Suprapubic skin (tissue), 4 donors: ENCODE measurements around the gene ZNF385D. TPM values are rescaled to one million over a fixed set of nuclear protein-coding genes. Genes with fewer than 3 reads are reported as not detected.

Experiments
- DNase-seq, 2 donors: peaks; one replicate each; pipeline ENCODE4 v3.0.0-alpha.2; 2019; ENCODE audit warnings: low spot score in 2 of 2
- H3K27ac ChIP-seq: fragments of 200-600 bp; sonication (generic); one replicate; pipeline ENCODE4 v1.5.1; 2019
- H3K27me3 ChIP-seq: fragments of 200-600 bp; sonication (generic); one replicate; pipeline ENCODE4 v1.5.1; 2019
- H3K36me3 ChIP-seq: fragments of 200-600 bp; sonication (generic); one replicate; pipeline ENCODE4 v1.5.1; 2019
- H3K4me1 ChIP-seq: fragments of 200-600 bp; sonication (generic); one replicate; pipeline ENCODE4 v1.5.1; 2019
- H3K4me3 ChIP-seq: fragments of 200-600 bp; sonication (generic); one replicate; pipeline ENCODE4 v1.5.1; 2019; ENCODE audit warnings: mild to moderate bottlenecking
- H3K9me3 ChIP-seq: fragments of 200-600 bp; sonication (generic); one replicate; pipeline ENCODE4 v1.5.1; 2019
- EP300 ChIP-seq: sonication (generic); formaldehyde crosslinking; IDR thresholded peaks from one replicate; pipeline ENCODE4 v1.6.1; 2017; ENCODE audit warnings: antibody characterized with exemption
- POLR2A ChIP-seq, 2 donors: fragments of 450-650 bp; IDR thresholded peaks; one replicate each; pipeline ENCODE4 v1.6.1; 2017; ENCODE audit warnings: antibody characterized with exemption in 2 of 2, mild to moderate bottlenecking in 2 of 2, moderate library complexity in 2 of 2
- POLR2AphosphoS5 ChIP-seq, 3 donors: sonication (generic); formaldehyde crosslinking; IDR thresholded peaks; one replicate each; pipeline ENCODE4 v1.6.1; 2017; ENCODE audit warnings: antibody characterized with exemption in 3 of 3
- WGBS: methylation state at CpG from one replicate; pipeline ENCODE4 v1.1.5; 2018; 5-methylcytosine and 5-hydroxymethylcytosine counted together
- total RNA-seq, 4 donors: library from RNA; depleted of rRNA; stranded (reverse); fragments of >200 nt; gene quantifications; one replicate each; pipeline ENCODE4 v1.1.0, GENCODE V29; 2016
- TF ChIP-seq, protein P1 (sequence below), 2 donors: fragments of 200-600 bp in 1 of 2; fragments of 450-650 bp in 1 of 2; sonication (generic) in 1 of 2; IDR thresholded peaks; one replicate each; pipeline ENCODE4 v1.5.1; 2016 to 2019; ENCODE audit warnings: antibody characterized with exemption in 2 of 2, mild to moderate bottlenecking in 1 of 2, moderate library complexity in 1 of 2

Gene ZNF385D
- total RNA-seq, 4 donors from 2014 or later = 0.86 to 3.7 (median 1.6) TPM

DNA sequence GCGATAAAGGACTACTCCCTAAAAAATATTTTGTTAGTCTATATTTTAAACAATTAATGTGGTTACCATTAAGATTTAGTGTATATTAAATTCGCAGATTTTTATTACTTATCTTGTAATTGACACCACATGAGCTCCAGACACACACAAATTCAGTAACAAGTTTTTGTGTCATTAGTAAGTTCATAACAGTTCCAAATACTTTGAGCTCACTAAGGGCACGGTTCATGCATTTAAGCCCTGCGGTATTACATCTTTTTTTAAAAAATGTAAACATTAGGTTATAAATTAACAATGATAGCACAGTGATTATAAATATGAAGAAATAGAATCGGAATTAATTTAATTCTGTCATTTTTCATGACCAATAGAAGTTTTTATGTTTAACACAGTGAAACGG is 317.3 kb downstream of the ZNF385D start:
- Histone ChIP-seq H3K4me3 (no peak overlapping the region), H3K36me3 (no peaks in the 10 kb centered on the region), H3K9me3 (no peaks in the 10 kb centered on the region), H3K27ac (no peak overlapping the region), H3K4me1 (no peaks in the 10 kb centered on the region), H3K27me3 (no peaks in the 10 kb centered on the region)
- TF ChIP-seq, protein P1, sequence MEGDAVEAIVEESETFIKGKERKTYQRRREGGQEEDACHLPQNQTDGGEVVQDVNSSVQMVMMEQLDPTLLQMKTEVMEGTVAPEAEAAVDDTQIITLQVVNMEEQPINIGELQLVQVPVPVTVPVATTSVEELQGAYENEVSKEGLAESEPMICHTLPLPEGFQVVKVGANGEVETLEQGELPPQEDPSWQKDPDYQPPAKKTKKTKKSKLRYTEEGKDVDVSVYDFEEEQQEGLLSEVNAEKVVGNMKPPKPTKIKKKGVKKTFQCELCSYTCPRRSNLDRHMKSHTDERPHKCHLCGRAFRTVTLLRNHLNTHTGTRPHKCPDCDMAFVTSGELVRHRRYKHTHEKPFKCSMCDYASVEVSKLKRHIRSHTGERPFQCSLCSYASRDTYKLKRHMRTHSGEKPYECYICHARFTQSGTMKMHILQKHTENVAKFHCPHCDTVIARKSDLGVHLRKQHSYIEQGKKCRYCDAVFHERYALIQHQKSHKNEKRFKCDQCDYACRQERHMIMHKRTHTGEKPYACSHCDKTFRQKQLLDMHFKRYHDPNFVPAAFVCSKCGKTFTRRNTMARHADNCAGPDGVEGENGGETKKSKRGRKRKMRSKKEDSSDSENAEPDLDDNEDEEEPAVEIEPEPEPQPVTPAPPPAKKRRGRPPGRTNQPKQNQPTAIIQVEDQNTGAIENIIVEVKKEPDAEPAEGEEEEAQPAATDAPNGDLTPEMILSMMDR (IDR thresholded peaks at IDR 0.05) = no peak
- no peak for TF ChIP-seq POLR2A (IDR thresholded peaks at IDR 0.05)
- TF ChIP-seq EP300 = no peak
- TF ChIP-seq POLR2AphosphoS5 (IDR thresholded peaks at IDR 0.05) = no peak
- 71% methylated on average over 6 of the region's 6 CpGs for WGBS
- no peak for DNase-seq

DNA sequence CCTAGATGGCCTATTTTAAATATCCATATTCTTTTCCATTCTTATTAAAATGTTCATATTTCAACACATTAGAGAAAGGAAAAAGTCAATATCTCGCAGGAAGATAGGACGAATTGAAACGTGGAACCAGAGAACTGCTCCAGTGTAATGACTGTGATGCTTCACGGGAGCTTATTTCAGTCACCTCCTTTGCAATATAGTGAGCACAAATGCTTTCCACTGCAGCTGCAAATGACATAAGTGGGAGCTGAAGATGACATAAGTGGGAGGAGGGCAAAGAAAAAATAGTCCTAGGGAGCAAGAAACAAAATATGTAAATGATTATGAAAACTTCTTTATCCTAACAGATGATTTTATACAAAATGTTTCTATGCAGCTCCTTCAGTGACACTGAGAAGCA is 324.1 kb downstream of the ZNF385D start:
- TF ChIP-seq POLR2AphosphoS5 (IDR thresholded peaks at IDR 0.05) (no peak), POLR2A (IDR thresholded peaks at IDR 0.05) (no peak), EP300 (no peak)
- TF ChIP-seq, protein P1 (IDR thresholded peaks at IDR 0.05) = no peak
- DNase-seq = no peak
- Histone ChIP-seq H3K27ac (no peak overlapping the region), H3K4me1 (no peaks in the 10 kb centered on the region), H3K4me3 (no peak overlapping the region), H3K27me3 (no peaks in the 10 kb centered on the region), H3K9me3 (no peaks in the 10 kb centered on the region), H3K36me3 (no peaks in the 10 kb centered on the region)
- 72% methylated on average over 4 of the region's 4 CpGs for WGBS

DNA sequence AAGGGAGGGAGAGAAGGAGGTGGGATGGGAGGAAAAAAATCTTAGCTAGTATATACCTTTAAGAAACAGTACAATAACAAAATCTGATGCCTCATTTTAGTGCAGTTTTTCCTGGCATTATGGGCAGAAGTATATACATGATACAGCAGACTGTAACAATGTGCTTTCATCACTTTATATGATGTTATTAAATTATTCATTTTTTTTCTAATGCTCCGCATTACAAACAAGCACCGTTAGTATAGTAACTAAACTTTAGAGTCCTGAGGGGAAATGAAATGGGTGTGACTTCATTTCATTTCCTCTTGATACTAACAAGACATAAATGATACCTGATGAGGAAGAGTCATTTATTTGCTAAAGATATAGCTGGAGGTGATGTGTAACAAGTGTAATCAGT is 325.3 kb downstream of the ZNF385D start:
- TF ChIP-seq, protein P1 (IDR thresholded peaks at IDR 0.05) = no peak
- TF ChIP-seq EP300 (no peak), POLR2A (IDR thresholded peaks at IDR 0.05) (no peak), POLR2AphosphoS5 (IDR thresholded peaks at IDR 0.05) (no peak)
- 51% methylated on average over 2 of the region's 2 CpGs for WGBS
- DNase-seq = no peak

DNA sequence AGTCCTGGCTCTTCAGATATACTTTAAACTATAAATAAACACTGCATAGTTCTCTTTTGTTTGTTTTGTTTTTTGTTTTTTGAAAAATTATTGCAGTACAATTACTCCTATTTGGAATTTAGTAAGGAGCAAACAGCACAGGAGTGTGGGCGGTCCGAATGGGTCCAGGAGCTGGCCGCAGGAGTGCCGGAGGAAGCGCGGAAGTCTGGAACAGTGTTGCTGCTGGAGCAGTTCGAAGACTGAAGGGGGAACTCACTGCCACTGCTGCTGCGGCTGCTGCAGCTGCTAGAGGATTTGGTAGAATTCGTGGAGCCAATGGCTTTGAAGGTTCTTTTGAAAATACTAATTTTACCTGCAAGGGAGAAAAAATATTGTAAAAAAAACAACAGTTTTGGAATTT is 329.9 kb downstream of the ZNF385D start:
- no peaks in the 10 kb centered on the region for H3K27me3 ChIP-seq
- H3K4me3 ChIP-seq = no peak overlapping the region
- H3K27ac ChIP-seq = no peak overlapping the region
- TF ChIP-seq POLR2A (IDR thresholded peaks at IDR 0.05) (no peak), EP300 (no peak), POLR2AphosphoS5 (IDR thresholded peaks at IDR 0.05) (no peak)
- TF ChIP-seq, protein P1 (IDR thresholded peaks at IDR 0.05) = no peak
- no peaks in the 10 kb centered on the region for H3K4me1 ChIP-seq
- DNase-seq = no peak
- no peaks in the 10 kb centered on the region for H3K36me3 ChIP-seq
- 65% methylated on average over 9 of the region's 9 CpGs for WGBS
- no peaks in the 10 kb centered on the region for H3K9me3 ChIP-seq

More for the DNA sequence above, 325.3 kb downstream of the ZNF385D start:
- Histone ChIP-seq H3K4me1 (no peaks in the 10 kb centered on the region), H3K4me3 (no peak overlapping the region), H3K27me3 (no peaks in the 10 kb centered on the region), H3K9me3 (no peaks in the 10 kb centered on the region), H3K36me3 (no peaks in the 10 kb centered on the region), H3K27ac (no peak overlapping the region)

DNA sequence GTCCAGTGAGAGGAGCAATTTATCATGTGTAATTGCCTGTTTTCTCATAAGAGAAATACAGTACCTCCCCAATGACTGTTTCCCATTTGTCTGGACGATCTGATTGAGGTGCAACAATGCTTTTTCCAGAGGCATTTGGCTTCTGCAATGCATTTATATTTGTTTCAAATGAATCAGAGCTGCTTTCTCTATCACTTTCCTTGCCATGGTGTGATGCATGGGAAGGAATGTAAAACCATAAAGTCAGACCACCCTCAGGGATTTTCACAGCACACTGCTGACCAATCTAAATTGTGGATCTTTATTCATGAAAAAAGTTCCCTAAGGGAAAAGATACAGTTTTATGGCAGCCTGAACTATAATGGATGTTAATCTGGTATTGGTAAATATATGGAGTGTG is 333.0 kb downstream of the ZNF385D start:
- TF ChIP-seq POLR2A (IDR thresholded peaks at IDR 0.05) = no peak
- no peak for TF ChIP-seq POLR2AphosphoS5 (IDR thresholded peaks at IDR 0.05)
- TF ChIP-seq, protein P1 (IDR thresholded peaks at IDR 0.05) = no peak
- TF ChIP-seq EP300 = no peak
- no peak overlapping the region for H3K27ac ChIP-seq
- H3K27me3 ChIP-seq = no peaks in the 10 kb centered on the region
- no peaks in the 10 kb centered on the region for H3K9me3 ChIP-seq
- H3K4me3 ChIP-seq = no peak overlapping the region
- 45% methylated on average over 1 of the region's 1 CpG for WGBS
- no peaks in the 10 kb centered on the region for H3K36me3 ChIP-seq
- no peaks in the 10 kb centered on the region for H3K4me1 ChIP-seq
- DNase-seq = no peak
